Hepatic stellate cell (primary cell): ENCODE measurements around the gene BORCS8.
"Not testable (repeated sequence)": the region's sequence is repeated elsewhere in the genome, so short reads cannot be mapped to it uniquely, and the experiment has no call there.

Experiments
- DNase-seq: peaks from one replicate; pipeline ENCODE4 v3.0.0; 2011; ENCODE audit warnings: low spot score

BORCS8 gene

GRCh38 chr19:19192078-19192882, at the start of gene BORCS8, which contains the start of gene RFXANK:
Gene BORCS8, minus strand, starts transcription at chr19:19192152. Its CDS starts 35 bp downstream, at chr19:19192117.
Gene RFXANK, plus strand, starts transcription at chr19:19192258. Its CDS starts 1,689 bp downstream, at chr19:19193947.
- DNase-seq = peak; percentile 99

GRCh38 chr19:19240476-19240875, 48.5 kb upstream of the BORCS8 start:
- DNase-seq = no peak

- DNase-seq = no peak
These were observed 47.7 kb upstream of the BORCS8 start for GRCh38 chr19:19239675-19240074.

- no peak for DNase-seq
These were observed 46.4 kb upstream of the BORCS8 start for GRCh38 chr19:19238126-19238894.

GRCh38 chr19:19236173-19236572, 44.2 kb upstream of the BORCS8 start:
- no peak for DNase-seq

- DNase-seq = no peak
These were observed 42.4 kb upstream of the BORCS8 start for GRCh38 chr19:19234220-19234816.

- DNase-seq = no peak
These were observed 40.3 kb upstream of the BORCS8 start for GRCh38 chr19:19232261-19232721.

GRCh38 chr19:19230999-19231398, 39.0 kb upstream of the BORCS8 start:
- no peak for DNase-seq

GRCh38 chr19:19229701-19230100, 37.7 kb upstream of the BORCS8 start:
- no peak for DNase-seq

- no peak for DNase-seq
These were observed 35.3 kb upstream of the BORCS8 start for GRCh38 chr19:19227217-19227616.

GRCh38 chr19:19226663-19227062, 34.7 kb upstream of the BORCS8 start:
- no peak for DNase-seq

- DNase-seq = no peak
These were observed 34.3 kb upstream of the BORCS8 start for GRCh38 chr19:19226204-19226603.

GRCh38 chr19:19224852-19225494, 33.0 kb upstream of the BORCS8 start:
- DNase-seq = peak; percentile 91

- no peak for DNase-seq
These were observed 32.3 kb upstream of the BORCS8 start for GRCh38 chr19:19224150-19224851.

GRCh38 chr19:19223636-19224035, 31.7 kb upstream of the BORCS8 start:
- DNase-seq = no peak

GRCh38 chr19:19223060-19223459, 31.1 kb upstream of the BORCS8 start:
- DNase-seq = no peak

GRCh38 chr19:19221000-19221399, 29.0 kb upstream of the BORCS8 start:
- DNase-seq = not testable (repeated sequence)

GRCh38 chr19:19218911-19219310, 27.0 kb upstream of the BORCS8 start:
- no peak for DNase-seq

- DNase-seq = no peak
These were observed 25.1 kb upstream of the BORCS8 start for GRCh38 chr19:19217099-19217498.

- DNase-seq = no peak
These were observed 23.8 kb upstream of the BORCS8 start for GRCh38 chr19:19215792-19216191.

- peak; percentile 63 for DNase-seq
These were observed 22.9 kb upstream of the BORCS8 start for GRCh38 chr19:19214892-19215291.

- DNase-seq = no peak
These were observed 22.2 kb upstream of the BORCS8 start for GRCh38 chr19:19214159-19214490.
